Activated effector memory CD4-positive, alpha-beta T cell treated with Interleukin-2 at 50 U/mL for 16 hours (primary cell): ENCODE results near the gene GPR39.
"Not testable (repeated sequence)": the region's sequence is repeated elsewhere in the genome, so short reads cannot be mapped to it uniquely, and the experiment has no call there.

ENCODE experiments used
- DNase-seq: peaks from one replicate; pipeline ENCODE4 v3.0.0-alpha.2; 2020

The GPR39 gene

DNA sequence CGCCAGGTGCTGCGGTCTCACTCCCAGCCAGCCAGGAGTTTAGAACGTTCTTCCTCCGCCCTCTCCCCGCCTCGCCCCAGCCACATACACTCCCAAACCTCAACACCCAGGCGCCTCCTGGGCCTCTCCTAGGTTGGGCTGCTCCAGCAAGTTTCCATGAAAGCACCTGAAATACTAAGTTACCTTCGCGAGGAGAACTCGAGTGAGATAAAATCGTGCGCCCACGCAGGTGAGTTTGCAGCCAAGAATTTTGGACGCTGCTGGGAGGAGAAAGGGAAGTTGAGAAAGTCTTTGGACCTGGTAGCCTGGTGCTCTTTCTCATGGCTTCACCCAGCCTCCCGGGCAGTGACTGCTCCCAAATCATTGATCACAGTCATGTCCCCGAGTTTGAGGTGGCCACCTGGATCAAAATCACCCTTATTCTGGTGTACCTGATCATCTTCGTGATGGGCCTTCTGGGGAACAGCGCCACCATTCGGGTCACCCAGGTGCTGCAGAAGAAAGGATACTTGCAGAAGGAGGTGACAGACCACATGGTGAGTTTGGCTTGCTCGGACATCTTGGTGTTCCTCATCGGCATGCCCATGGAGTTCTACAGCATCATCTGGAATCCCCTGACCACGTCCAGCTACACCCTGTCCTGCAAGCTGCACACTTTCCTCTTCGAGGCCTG, at the start of gene GPR39:
GPR39 (plus strand) TSS at position 83 of the 673 bp plus-strand sequence.
- DNase-seq: no peak

GRCh38 chr2:132368191-132368590, 48.4 kb upstream of the GPR39 start:
- DNase-seq: no peak

DNA sequence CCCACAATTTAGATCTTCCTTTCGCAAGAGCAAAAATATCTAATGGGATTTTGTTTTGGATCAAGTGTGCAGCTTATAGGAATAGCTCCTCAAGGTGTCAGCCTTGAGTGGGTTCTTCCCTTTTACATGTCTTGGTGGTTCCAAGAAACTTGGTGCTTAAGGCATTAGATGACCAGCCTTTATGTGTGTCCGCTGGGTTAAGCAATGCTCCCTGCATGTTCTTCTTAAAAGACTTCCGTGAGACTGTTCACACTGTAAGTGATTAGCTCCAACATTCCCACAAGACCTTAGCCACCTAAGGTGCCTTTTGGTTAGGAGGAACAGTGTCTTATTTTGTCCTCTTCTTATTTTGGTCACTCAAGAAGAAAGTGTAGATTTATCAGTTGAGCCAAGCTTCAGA, 44.3 kb upstream of the GPR39 start:
- no peak for DNase-seq

DNA sequence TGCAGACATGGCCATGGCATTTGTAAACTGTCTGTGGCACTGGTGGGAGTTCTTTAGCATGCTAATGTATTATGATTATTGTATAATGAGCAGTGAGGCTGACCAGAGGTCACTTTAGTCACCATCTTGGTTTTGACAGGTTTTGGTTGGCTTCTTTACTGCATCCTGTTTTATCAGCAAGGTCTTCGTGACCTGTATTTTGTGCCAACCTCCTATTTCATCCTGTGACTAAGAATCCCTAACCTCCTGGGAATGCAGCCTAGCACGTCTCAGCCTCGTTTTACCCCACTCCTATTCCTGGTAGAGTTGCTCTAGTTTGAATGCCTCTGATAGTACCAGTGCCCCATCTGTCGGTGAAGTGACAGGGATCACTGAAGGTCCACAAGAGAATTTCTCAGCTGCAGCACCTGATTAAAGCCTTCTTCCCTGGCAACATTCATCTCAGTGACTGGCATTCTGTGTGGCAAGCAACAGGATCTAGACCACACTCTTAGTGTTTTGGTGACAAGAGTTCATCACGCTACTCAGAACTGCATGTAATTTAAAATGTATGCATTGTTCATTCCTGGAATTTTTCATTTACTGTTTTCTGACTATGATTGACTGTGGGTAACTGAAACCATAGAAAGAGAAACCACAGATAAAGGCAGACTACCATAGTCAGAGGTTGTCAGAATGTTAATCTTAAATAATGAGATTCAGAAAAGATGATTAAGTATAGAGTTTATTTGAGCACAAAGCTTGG, 43.0 kb upstream of the GPR39 start:
- no peak for DNase-seq

- DNase-seq: no peak
Measured at GRCh38 chr2:132374151-132374550, 42.5 kb upstream of the GPR39 start.

- DNase-seq: no peak
Measured at GRCh38 chr2:132374551-132374950, 42.1 kb upstream of the GPR39 start.

DNA sequence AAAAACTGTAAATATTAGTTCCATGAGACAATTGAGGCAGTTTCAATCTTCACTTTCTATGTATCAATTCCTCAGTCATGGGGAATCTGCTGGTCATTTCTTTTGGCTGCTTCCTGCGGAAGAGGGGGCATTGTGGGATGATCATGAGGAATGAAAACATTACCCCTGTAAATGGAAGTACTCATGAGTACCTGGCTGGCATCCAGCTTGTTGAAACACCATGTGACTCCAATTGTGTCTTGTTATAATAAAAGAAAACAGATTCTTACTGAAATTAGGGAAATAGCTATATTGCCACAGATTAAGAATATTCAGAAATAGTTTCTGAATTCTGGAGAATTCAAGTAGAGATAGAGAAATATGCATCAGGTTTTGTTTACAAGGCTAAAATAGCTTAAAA, 41.6 kb upstream of the GPR39 start:
- DNase-seq: no peak

- no peak for DNase-seq
Measured at GRCh38 chr2:132381376-132381775, 35.2 kb upstream of the GPR39 start.

- no peak for DNase-seq
Measured at GRCh38 chr2:132383956-132384355, 32.6 kb upstream of the GPR39 start.

- DNase-seq: no peak
Measured at GRCh38 chr2:132384491-132385151, 32.0 kb upstream of the GPR39 start.

GRCh38 chr2:132387126-132387525, 29.5 kb upstream of the GPR39 start:
- DNase-seq: no peak

- DNase-seq: no peak
Measured at GRCh38 chr2:132390076-132390475, 26.5 kb upstream of the GPR39 start.

DNA sequence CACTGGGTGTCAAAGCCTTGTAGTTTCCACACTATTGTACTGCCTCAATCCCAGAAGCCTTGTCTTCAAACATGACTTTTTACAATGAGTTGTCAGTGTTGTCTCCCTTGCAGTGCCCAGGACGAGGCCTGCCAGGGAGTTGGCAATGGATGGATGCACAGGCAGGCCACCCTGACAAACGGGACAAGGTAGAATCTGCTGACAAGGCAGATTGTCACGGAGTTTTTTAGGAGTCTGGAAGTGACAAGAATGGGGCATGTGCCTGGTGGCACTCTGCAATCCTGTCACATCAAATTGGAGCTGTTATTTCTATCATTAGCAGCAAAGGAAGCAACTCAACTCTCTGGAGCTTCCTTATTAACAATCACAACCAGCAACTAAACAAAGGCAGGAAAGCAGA, 25.2 kb upstream of the GPR39 start:
- DNase-seq: no peak

GRCh38 chr2:132392221-132392620, 24.4 kb upstream of the GPR39 start:
- DNase-seq: no peak

DNA sequence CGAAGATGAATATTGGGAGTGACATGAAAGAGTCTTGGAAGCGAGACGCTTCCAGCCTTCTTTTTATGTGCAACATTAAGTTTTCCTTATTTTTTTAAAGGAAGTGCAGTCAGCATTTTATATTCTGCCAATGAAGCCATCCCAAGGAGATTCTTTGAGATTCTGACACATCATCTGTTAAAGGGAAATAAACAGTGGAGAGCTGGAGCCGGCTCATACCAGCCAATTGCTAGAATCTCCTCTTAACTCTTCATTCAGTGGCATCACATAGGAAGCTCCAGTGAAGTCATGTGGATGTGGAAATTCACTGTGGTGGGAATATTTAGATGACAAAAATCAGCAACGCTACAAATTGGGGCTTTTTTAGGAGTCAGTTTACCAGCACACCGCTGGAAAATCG, 23.7 kb upstream of the GPR39 start:
- DNase-seq: no peak

GRCh38 chr2:132397042-132397441, 19.6 kb upstream of the GPR39 start:
- not testable (repeated sequence) for DNase-seq

- no peak for DNase-seq
Measured at GRCh38 chr2:132400169-132400900, 16.3 kb upstream of the GPR39 start.

- DNase-seq: no peak
Measured at GRCh38 chr2:132400901-132401240, 15.7 kb upstream of the GPR39 start.

DNA sequence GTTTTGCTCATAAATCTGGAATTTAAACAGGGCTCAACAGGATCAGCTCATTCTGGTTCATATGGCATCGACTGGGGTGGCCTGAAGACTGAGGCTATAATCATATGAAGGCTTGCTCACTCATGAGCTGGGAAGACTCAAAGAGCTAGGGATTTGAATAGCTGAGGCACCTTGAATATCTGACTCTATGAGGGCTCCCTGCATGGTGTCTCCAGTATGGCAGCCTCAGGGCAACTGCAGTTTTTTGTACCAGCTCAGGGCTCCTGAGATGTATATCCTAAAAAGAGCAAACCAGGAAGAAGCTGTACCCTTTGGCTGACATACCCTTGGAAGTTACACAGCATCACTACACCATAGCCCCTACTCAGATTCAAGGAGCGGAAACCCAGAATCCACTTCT, 15.3 kb upstream of the GPR39 start:
- DNase-seq: no peak

- no peak for DNase-seq
Measured at GRCh38 chr2:132403146-132403545, 13.5 kb upstream of the GPR39 start.

DNA sequence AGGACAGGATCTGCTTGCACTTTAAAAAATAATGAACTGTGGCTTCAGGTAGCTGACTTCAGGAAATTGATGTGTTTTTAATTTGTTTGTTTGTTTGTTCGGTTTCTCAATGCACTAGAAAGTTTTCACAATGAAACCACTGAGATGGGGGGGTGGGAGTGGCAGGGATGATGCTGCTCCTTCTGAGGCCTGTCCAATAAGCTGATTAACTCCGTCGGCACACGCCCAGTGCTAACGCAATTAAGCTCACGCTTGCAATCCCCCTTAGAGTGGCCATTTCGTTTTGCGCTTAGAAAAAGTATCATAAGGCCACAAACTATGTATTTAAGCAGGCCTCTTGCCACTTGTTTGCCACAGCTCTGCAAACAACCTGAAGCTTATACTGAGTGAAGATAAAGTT, 12.5 kb upstream of the GPR39 start:
- DNase-seq: no peak

- no peak for DNase-seq
Measured at GRCh38 chr2:132407784-132408183, 8.8 kb upstream of the GPR39 start.

DNA sequence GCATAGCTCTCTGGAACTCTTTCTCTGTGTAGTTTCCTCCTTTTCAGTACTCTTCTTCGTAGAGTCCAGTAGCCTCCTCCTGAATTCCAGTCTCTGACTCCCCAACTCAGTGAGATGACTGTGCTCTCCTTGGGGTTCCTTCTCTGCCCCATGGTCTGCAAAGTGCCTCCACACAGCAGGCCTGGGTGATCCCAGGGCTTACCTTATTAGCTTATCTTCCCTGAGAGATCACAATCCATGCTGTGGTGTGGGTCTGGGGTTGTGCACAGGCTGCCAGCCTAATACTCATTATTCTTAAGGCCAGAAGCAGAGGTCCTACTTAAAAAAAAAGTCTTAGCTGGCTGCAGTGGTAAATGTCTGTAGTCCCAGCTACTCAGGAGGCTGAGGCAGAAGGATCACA, 4.6 kb upstream of the GPR39 start:
- DNase-seq: no peak

DNA sequence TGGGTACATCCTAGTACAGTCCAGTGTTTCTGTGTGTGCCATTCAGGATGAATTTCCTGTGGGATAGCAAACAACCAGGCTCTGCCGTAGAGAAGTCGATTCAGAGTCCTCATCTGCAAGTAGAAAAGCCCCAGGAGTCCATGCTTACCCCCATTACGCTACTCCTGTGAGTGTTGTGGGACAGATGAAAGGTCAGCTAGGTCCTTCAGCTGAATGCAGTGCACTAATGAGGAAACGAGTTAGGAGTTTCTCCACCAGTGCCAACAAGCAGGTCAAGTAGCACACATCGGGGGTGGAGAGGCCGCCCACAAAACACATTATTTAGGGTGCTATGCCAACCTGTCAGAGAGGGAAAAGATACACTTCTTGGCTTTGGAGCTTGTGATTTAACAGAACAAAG, 2.5 kb upstream of the GPR39 start:
- DNase-seq: no peak
